Choroid plexus epithelial cell (primary cell): Measurements from ENCODE around the gene OR52A5.
A peak's percentile ranks its signal among the peaks of the same experiment; 100 is the strongest.

Experiments used
- DNase-seq: peaks from one replicate; pipeline ENCODE4 v3.0.0-alpha.2; 2010; ENCODE audit warnings: low read depth
- H3K4me3 ChIP-seq: 2 replicates; pipeline ENCODE4 v1.5.1; 2011; ENCODE audit warnings: low read depth, mild to moderate bottlenecking, control low read depth, low read length, moderate library complexity
- CTCF ChIP-seq: conservative IDR thresholded peaks from 2 replicates; pipeline ENCODE4 v1.5.1; 2011; ENCODE audit warnings: low read depth, mild to moderate bottlenecking, control low read depth, inconsistent platforms, low read length, moderate library complexity

The OR52A5 gene

GRCh38 chr11:5129457-5129877, 8.7 kb downstream of the OR52A5 start:
- DNase-seq: peak; percentile 43
- peak; percentile 11 for TF ChIP-seq CTCF

DNA sequence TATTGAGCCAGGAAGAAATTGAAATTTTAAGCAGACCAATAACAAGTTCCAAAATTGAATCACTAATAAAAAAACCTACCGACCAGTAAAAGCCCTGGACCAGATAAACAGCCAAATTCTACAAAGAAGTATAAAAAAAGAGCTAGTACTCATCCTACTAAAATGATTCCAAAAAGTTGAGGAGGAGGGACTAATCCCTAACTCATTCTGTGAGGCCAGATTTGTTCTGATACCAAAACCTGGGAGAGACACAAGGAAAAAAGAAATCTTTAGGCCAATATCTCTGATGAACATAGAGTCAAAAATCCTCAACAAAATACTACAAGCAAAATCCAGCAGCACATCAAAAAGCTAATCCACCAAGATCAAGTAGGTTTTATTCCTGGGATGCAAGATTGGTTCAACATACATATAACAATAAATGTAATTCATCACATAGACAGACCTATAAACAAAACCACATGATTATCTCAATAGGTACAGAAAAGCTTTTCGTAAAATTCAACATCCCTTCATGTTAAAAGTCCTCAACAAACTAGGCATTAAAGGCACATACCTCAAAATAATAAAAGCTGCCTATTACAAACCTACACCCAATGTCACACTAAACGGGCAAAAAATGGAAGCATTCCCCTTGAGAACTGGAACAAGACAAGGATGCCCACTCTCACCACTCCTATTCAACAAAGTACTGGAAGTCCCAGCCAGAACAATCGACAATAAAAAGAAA, 13.1 kb downstream of the OR52A5 start:
- no peak overlapping the region for H3K4me3 ChIP-seq
- DNase-seq: no peak
- TF ChIP-seq CTCF: no peak

More at GRCh38 chr11:5129457-5129877, 8.7 kb downstream of the OR52A5 start:
- H3K4me3 ChIP-seq: no peak overlapping the region

GRCh38 chr11:5123802-5124521, 14.2 kb downstream of the OR52A5 start:
- TF ChIP-seq CTCF: peak; percentile 97
- DNase-seq: peak; percentile 88
- H3K4me3 ChIP-seq: no peak overlapping the region

DNA sequence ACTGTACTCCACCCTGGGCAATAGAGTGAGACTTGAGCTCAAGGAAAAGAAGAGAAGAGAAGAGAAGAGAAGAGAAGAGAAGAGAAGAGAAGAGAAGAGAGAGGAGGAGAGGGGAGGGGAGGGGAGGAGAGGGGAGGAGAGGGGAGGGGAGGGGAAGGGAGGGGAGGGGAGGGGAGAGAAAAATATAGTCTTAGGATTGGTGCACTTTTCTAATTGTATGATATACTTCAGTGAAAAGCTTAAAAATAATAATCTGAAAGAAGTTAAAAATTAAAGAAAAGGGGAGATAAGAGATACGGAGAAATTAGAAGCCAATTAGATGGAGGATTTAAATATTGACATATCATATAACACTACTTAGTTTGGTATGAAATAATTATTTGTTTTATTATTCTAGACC, 19.3 kb downstream of the OR52A5 start:
- TF ChIP-seq CTCF: no peak
- no peak for DNase-seq

DNA sequence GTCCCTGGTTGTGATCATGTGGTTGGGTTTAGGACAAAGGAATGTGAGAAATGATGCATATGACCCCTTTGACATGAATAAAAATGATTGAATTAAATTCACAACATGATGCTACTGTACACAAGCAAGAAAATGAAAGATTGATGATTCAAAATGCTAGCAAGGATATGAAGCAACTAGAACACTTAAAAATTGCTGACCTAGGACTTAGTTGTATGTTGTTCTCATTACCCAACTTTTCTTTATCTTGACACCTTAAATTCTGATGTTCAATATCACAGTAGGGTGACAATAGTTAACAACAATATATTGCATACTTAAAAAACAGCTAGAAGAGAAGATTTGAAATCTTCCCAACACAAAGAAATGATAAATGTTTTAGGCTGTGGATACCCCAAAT, 20.6 kb downstream of the OR52A5 start:
- DNase-seq: no peak
- TF ChIP-seq CTCF: no peak

More for the DNA sequence above, 19.3 kb downstream of the OR52A5 start:
- no peak overlapping the region for H3K4me3 ChIP-seq

DNA sequence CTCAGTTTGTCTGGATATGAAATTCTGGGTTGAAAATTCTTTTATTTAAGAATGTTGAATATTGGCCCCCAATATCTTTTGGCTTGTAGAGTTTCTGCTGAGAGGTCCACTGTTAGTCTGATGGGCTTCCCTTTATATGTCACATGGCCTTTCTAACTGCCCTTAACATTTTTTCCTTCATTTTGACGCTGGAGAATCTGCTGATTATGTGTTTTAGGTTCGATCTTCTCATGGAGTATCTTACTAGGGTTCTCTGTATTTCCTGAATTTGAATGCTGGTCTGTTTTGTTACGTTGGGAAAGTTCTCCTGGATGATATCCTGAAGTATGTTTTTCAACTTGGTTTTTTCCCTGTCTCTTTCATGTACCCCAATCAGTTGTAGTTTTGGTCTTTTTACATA, 22.8 kb downstream of the OR52A5 start:
- no peak for TF ChIP-seq CTCF
- no peak for DNase-seq
- no peak overlapping the region for H3K4me3 ChIP-seq

More for the DNA sequence above, 20.6 kb downstream of the OR52A5 start:
- H3K4me3 ChIP-seq: no peak overlapping the region
